Midbrain (tissue), 1 donor: ENCODE results near the gene DCAF7.
A peak's percentile ranks its signal among the peaks of the same experiment; 100 is the strongest.

ENCODE experiments used
- DNase-seq: peaks from one replicate; lab custom pipeline; 2025; lab: John Stamatoyannopoulos, UW

Gene DCAF7

GRCh38 chr17:63588797-63589196 lies 38.5 kb downstream of the DCAF7 start:
- DNase-seq: no peak

GRCh38 chr17:63589646-63590045 lies 39.4 kb downstream of the DCAF7 start:
- no peak for DNase-seq

GRCh38 chr17:63592797-63593196 lies 42.5 kb downstream of the DCAF7 start:
- DNase-seq: no peak

GRCh38 chr17:63595132-63595531 lies 44.9 kb downstream of the DCAF7 start:
- no peak for DNase-seq

GRCh38 chr17:63596856-63597586 lies 46.7 kb downstream of the DCAF7 start:
- DNase-seq: no peak

GRCh38 chr17:63598281-63598680 lies 48.0 kb downstream of the DCAF7 start:
- no peak for DNase-seq

GRCh38 chr17:63600569-63601438 lies 50.5 kb downstream of the DCAF7 start, which contains the start of gene TACO1:
Gene TACO1, plus strand, starts transcription at chr17:63600895. Its CDS starts 189 bp downstream, at chr17:63601084.
- peak; percentile 89 for DNase-seq

GRCh38 chr17:63601439-63602371 lies 51.4 kb downstream of the DCAF7 start:
- no peak for DNase-seq

- DNase-seq: no peak
Measured at GRCh38 chr17:63609816-63610573, 59.7 kb downstream of the DCAF7 start.

- no peak for DNase-seq
Measured at GRCh38 chr17:63610854-63611253, 60.6 kb downstream of the DCAF7 start.

- DNase-seq: no peak
Measured at GRCh38 chr17:63611354-63611753, 61.1 kb downstream of the DCAF7 start.

GRCh38 chr17:63613663-63614062 lies 63.4 kb downstream of the DCAF7 start:
- no peak for DNase-seq

GRCh38 chr17:63621229-63621683 lies 71.0 kb downstream of the DCAF7 start:
- DNase-seq: no peak

GRCh38 chr17:63621684-63622573 lies 71.7 kb downstream of the DCAF7 start, which contains the start of gene MAP3K3:
Gene MAP3K3, plus strand, starts transcription at chr17:63622417. Its CDS starts 343 bp downstream, at chr17:63622760.
- DNase-seq: peak; percentile 100

- DNase-seq: peak; percentile 44
Measured at GRCh38 chr17:63622574-63623390, 72.5 kb downstream of the DCAF7 start.

GRCh38 chr17:63623786-63624530 lies 73.7 kb downstream of the DCAF7 start:
- no peak for DNase-seq

GRCh38 chr17:63624531-63624880 lies 74.2 kb downstream of the DCAF7 start:
- DNase-seq: no peak

GRCh38 chr17:63626551-63627180 lies 76.4 kb downstream of the DCAF7 start:
- DNase-seq: no peak
